GM18867 (cell line): ENCODE results near the gene HS3ST4.
"Not testable (repeated sequence)": the region's sequence is repeated elsewhere in the genome, so short reads cannot be mapped to it uniquely, and the experiment has no call there.

Experiments
- ATAC-seq: cut with Tn5 transposase; IDR thresholded peaks from one replicate; pipeline ENCODE4 v1.9.1; 2021; ENCODE audit warnings: mild to moderate bottlenecking, moderate library complexity; ENCODE audit not compliant: unreplicated experiment

HS3ST4 gene

GRCh38 chr16:25730396-25730795 lies 38.6 kb downstream of the HS3ST4 start:
- ATAC-seq = no peak

- no peak for ATAC-seq
Observed at GRCh38 chr16:25734430-25735385, 42.9 kb downstream of the HS3ST4 start.

GRCh38 chr16:25735645-25736044 lies 43.9 kb downstream of the HS3ST4 start:
- no peak for ATAC-seq

GRCh38 chr16:25747160-25747758 lies 55.5 kb downstream of the HS3ST4 start:
- ATAC-seq = no peak

GRCh38 chr16:25748092-25748654 lies 56.4 kb downstream of the HS3ST4 start:
- no peak for ATAC-seq

- no peak for ATAC-seq
Observed at GRCh38 chr16:25750488-25751216, 58.9 kb downstream of the HS3ST4 start.

- ATAC-seq = no peak
Observed at GRCh38 chr16:25751230-25751835, 59.6 kb downstream of the HS3ST4 start.

GRCh38 chr16:25764466-25764865 lies 72.7 kb downstream of the HS3ST4 start:
- ATAC-seq = no peak

- ATAC-seq = no peak
Observed at GRCh38 chr16:25771216-25771615, 79.5 kb downstream of the HS3ST4 start.

- no peak for ATAC-seq
Observed at GRCh38 chr16:25771812-25772568, 80.2 kb downstream of the HS3ST4 start.

GRCh38 chr16:25776214-25776613 lies 84.5 kb downstream of the HS3ST4 start:
- not testable (repeated sequence) for ATAC-seq

- ATAC-seq = no peak
Observed at GRCh38 chr16:25783226-25783625, 91.5 kb downstream of the HS3ST4 start.

- ATAC-seq = no peak
Observed at GRCh38 chr16:25785361-25785760, 93.6 kb downstream of the HS3ST4 start.

- no peak for ATAC-seq
Observed at GRCh38 chr16:25786748-25787147, 95.0 kb downstream of the HS3ST4 start.

- no peak for ATAC-seq
Observed at GRCh38 chr16:25788637-25789036, 96.9 kb downstream of the HS3ST4 start.

- no peak for ATAC-seq
Observed at GRCh38 chr16:25796239-25796638, 104.5 kb downstream of the HS3ST4 start.

GRCh38 chr16:25798065-25798464 lies 106.3 kb downstream of the HS3ST4 start:
- no peak for ATAC-seq

- no peak for ATAC-seq
Observed at GRCh38 chr16:25799816-25800215, 108.1 kb downstream of the HS3ST4 start.

GRCh38 chr16:25812215-25812614 lies 120.5 kb downstream of the HS3ST4 start:
- ATAC-seq = no peak

- no peak for ATAC-seq
Observed at GRCh38 chr16:25817295-25817694, 125.5 kb downstream of the HS3ST4 start.
